ENCODE results near the gene ZNF699.
"Not testable (repeated sequence)": the region's sequence is repeated elsewhere in the genome, so short reads cannot be mapped to it uniquely, and the experiment has no call there.

ZNF699 gene

DNA sequence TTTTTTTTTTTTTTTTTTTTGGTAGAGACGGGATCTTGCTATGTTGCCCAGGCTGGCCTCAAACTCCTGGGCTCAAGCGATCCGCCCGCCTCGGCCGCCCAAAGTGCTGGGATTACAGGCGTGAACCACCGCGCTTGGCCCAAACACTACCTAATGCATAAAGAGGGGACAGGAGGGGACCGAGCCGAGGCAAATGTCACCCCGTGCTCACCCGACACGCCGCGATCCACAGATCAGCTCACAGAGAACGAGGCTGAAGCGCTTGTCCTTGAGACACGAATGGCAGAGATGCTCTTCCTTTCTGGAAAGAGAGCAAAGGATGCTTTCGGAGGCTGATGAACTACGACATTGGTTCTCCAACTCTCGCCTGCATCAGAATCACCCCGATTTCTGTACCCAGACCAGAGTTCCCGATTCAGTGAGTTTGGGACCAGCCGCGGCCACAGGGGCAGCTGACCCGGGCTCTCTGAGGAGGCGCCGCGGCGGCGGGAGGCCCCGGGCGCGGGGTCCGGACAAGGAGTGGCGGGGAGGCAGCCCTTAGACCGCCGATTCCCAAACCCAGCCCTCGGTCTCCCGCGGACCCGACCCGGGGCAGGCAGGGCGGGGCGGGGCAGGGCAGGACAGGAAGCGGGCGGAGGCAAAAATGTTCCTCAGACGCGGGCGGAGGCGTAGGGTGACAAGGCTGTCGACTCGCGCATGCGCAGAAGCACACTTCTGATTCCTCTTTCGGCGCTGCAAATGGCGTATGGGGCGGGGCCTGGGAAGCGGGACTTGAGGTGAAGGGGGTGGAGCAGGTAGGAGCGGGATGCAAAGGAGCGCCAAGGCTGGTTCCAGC, at the start of gene ZNF699:
TSS of gene ZNF699 (minus strand) at position 700 of the 835 bp plus-strand sequence. CDS start 4,719 bp downstream, outside the sequence.
- peak; percentile 99 for DNase-seq

DNA sequence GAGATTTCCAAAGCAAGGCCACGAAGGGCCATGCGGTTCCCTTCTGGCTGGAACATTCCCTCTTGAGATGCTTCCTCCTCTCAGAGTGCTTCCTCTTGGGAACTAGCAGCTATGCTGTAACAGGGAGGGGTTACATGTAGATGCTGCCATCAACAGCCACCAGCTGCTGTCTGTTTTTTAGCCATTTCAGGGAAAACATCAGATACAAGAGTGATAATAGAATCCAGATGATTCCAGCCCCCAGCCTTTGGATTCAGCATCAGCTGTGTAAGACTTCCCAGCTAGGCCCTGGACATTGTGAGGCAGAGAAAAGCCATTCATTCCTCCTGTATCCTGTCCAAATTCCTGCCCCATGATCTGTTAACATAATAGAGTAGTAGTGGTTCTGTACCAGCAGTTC, 45.0 kb upstream of the ZNF699 start:
- no peak for DNase-seq

DNA sequence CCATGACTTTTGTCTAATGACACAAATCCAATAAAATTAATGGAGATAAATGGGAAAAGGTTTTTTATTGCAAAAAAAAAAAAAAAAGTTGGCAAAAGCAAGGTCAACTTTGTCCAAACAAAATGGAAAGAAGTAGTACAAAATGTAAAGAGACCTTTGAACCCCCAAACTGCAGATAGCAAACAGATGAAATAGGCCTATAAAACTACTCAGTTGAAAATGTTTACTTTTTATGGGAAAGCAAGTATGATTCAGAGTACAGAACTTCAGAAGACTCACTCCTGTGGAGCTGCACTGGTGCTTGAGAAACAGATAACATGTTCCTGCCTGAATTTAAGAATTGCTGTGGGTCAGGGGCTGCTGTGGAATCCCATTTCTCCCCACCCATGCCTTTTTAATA, 43.4 kb upstream of the ZNF699 start:
- no peak for DNase-seq

DNA sequence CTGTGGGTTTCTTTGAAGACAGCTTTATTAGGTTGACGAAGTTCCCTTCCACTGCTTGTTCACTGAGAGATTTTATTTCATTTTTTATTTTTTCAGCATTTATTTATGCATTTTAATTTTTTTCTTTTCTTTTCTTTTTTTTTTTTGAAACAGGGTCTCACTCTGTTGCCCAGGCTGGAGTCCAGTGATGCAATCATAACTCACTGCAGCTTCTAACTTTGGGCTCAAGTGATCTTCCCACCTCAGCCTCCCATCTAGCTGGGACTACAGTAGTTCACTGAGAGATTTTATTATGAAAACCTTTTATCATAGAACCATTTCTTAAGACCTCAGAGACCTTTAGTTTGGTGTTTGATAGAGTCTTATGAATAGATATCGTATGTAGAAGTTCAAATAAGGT, 42.9 kb upstream of the ZNF699 start:
- no peak for DNase-seq

DNA sequence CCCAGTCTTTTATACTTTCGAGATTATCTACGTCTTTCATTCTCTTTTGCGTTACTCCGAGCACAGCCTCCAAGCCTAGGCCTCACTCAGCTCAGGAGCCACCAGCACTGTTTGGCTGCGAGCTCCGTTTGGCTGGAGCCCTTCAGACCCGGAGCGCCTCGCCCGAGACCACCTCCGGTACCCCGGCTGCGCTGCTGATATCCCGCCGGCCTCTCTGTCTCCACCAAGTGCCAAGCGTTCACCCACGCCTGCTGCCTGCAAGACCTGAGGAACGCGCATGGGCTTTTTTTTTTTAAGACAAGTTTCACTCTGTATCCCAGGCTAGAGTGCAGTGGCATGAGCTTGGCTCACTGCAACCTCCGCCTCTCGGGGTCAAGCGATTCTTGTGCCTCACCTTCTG, 39.0 kb upstream of the ZNF699 start:
- no peak for DNase-seq

DNA sequence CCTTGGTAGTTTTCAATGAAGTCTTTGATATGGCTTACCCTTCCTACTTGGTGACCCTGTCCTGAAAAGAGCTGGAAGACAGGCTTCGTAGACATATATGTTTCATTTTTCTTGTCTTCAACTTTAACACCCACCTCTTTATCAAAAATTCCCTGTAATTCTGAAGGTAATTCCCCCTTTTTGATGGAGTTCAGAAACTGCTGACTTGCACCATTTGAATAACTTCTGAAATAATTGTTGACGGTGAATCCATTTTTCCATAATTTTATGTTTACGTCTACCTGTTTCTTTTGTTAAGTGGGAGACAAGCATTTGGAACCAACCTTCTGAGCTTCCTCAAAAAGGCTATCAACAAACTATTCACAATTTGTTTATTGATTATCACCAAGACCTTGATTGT, 38.6 kb upstream of the ZNF699 start:
- no peak for DNase-seq

DNA sequence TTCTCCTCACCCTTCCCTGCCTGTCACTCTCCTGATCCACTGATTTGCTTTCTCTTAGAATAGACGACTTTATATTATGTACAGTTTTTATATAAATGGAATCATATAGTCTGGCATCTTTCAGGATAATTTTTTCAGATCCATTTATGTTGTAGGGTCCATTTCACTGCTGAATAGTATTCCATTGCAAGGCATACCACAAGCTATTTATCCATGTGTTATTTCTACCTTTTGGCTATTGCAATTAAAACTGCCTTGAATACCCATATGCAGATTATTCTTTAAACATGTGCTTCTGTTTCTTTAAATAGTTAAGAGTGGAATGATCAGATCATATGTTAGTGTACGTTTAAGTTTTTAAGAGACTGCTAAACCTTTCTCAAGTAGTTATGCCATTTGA, 35.4 kb upstream of the ZNF699 start:
- DNase-seq, result no peak

DNA sequence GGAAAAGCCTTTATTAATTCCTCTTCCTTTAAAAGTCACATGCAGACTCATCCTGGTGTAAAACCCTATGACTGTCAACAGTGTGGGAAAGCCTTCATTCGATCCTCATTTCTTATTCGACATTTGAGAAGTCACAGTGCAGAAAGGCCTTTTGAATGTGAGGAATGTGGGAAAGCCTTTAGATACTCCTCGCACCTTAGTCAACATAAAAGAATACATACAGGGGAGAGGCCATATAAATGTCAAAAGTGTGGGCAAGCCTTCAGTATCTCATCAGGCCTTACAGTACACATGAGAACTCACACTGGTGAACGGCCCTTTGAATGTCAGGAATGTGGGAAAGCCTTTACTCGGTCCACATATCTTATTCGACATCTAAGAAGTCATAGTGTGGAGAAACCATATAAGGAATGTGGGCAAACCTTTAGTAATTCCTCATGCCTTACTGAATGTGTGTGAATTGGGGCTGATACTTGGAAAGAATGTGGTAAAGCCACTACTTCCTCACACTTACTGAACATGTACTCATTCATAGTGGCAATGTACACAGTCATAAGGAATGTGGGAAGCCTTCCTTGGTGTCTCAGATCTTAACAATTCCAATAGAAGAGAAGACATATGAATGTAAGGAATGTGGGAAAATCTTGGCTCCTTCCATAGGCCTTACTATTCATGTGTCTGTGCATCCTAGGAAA, 33.1 kb upstream of the ZNF699 start:
- DNase-seq, result no peak

DNA sequence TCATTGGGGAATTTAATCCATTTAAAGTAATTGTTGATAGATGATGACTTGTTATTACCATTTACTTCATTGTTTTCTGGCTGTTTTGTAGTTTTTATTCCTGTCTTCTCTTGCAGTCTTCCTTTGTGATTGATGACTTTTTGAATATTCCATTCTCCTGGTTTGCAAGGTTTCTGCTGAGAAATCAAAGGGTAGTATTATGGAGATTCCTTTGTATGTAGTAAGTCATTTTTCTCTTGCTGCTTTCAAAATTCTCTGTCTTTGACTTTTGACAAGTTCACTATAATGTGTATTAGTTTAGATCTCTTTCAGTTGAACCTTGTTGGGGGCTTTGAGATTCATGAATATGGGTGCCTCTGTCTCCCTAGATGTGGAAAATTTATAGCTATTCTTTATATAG, 20.4 kb upstream of the ZNF699 start:
- DNase-seq, result no peak

DNA sequence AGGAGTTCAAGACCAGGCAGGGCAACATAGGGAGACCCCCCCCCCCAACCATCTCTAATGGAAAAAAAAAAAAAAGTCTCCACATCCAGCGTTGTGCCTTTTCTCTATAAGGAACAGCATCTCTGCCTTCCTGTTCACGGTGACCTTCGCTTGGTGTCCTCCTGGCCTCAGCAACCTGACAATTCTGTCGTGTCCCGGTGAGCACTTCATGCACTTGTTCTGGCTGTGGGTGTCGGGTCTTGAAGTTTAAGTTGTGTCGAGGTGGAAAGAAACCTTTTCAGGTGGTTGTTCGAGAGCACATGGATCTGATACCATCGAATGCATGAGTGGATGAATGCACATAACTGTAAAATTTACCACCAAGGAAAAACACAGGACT, 14.9 kb upstream of the ZNF699 start:
- no peak for DNase-seq

DNA sequence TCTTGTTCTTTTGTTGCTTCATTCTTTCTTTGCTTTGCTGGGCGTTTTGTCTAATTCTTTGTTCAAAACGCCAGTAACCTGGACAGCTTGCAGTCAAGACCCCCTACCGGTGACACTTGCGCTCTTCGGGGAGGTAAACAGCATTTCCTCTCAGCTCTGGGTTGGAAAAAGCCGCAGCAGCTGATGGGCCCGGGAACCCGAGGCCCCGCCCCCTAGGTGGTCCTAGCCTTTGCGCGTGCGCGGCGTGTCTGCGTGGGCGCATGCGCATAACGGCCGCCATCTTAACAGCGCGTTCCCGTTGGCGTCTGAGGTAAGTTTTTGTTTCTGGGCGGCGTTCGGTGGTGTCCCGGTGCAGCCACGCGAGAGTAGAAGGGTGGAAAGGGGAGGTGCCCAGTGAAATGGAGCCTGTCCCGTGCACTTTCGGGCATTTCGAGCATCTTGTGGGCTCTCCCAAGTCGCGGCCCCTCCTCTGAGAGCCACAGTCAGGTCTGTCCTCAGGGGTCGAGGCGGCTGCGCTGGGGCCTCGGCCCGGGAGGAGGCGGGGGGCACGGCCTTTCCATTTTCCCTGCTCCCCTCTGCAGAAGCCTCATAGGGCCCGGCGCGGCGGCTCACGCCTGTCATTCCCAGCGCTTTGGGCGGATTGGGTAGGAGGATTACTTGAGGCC, 14.4 kb upstream of the ZNF699 start, which contains the start of gene ZNF559:
TSS of gene ZNF559 (plus strand) at position 261 of the 665 bp plus-strand sequence. CDS start 14,371 bp downstream, outside the sequence.
- DNase-seq, result peak; percentile 97

DNA sequence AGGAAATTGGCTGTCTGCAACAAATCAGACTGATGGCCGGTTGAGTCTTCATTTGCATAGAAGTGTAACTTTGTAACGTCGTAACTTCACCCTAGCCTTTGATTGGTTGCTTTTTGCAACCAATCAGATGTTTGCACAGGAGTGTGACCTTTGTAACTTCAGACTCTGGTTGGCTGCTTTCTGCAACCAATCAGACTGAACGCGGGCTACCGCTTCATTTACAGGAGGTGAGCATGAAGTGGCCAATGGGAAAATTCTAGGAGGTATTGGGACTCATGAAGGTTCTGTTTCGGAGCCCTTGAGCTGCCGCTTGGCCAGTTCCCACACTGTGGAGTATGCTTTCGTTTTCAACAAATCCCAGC, 13.9 kb upstream of the ZNF699 start:
- DNase-seq, result peak; percentile 33

DNA sequence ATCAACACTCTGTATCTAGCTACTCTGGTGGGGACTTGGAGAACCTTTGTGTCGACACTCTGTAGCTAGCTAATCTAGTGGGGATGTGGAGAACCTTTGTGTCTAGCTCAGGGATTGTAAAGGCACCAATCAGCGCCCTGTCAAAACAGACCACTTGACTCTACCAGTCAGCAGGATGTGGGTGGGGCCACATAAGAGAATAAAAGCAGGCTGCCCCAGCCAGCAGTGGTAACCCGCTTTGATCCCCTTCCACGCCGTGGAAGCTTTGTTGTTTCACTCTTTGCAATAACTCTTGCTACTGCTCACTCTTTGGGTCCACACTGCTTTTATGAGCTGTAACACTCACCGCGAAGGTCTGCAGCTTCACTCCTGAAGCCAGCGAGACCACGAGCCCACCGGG, 12.6 kb upstream of the ZNF699 start:
- not testable (repeated sequence) for DNase-seq

DNA sequence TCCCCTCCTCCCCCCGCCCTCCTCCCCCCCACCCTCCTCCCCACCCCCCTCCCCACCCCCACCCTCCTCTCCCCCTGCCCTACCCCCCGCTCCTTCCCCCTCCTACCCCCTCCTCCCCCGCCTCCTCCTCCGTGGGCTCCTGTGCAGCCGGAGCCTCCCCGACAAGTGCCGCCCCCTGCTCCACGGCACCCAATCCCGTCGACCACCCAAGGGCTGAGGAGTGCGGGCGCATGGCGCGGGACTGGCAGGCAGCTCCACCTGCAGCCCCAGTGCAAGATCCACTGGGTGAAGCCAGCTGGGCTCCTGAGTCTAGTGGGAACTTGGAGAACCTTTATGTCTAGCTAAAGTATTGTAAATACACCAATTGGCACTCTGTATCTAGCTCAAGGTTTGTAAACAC, 12.1 kb upstream of the ZNF699 start:
- DNase-seq, result not testable (repeated sequence)

DNA sequence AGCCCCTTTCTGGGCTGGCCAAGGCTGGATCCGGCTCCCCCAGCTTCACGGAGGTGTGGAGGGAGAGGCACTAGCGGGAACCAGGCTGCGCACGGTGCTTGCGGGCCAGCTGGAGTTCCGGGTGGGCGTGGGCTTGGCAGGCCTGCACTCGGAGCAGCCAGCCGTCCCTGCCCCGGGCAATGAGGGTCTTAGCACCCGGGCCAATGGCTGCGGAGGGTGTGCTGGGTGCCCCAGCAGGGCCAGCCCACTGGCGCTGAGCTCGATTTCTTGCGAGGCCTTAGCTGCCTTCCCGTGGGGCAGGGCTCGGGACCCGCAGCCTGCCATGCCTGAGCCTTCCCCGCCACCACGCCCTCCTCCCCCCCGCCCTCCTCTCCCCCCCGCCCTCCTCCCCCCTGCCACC, 11.7 kb upstream of the ZNF699 start:
- no peak for DNase-seq

DNA sequence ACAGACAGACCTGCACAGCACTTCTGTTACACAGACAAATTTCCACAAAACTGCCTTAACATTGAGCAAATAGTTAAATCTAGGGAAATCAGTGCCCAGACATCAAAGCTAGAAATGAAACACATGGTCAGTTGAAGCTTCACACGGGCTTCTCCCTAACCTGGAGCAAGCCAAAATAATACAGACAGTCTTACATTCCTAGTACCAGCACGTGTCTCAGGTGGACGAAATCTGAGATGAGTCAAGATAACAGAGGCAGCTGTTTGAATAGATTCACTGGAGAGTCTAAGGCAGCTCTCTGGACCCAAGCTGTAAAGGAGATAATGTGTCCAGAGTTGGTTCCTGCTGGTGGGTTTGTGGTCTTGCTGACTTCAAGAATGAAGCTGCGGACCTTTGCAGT, 4.1 kb upstream of the ZNF699 start:
- no peak for DNase-seq

DNA sequence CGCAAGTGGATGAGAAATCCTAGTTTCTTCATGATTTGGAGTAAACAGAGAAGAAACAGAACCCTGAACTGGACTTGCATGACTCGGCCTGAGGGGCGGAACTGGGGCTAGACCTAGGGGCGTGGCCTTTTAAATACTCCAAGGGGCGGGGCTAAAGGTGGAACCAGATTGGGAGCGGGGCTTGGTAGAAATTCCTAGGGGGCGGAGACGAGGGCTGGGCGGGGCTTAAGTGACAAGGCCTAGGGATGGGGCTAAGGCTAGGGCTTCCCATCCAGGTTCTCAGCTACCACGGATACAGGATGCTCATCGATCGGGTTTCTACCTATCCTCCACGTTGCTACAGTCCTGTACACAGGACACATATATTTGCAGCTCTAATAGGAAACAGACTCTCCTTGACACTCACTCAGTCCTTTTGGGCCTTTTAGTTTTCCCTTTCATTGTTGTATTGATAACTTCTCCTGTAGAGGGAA, 372 bp upstream of the ZNF699 start:
- no peak for DNase-seq

DNA sequence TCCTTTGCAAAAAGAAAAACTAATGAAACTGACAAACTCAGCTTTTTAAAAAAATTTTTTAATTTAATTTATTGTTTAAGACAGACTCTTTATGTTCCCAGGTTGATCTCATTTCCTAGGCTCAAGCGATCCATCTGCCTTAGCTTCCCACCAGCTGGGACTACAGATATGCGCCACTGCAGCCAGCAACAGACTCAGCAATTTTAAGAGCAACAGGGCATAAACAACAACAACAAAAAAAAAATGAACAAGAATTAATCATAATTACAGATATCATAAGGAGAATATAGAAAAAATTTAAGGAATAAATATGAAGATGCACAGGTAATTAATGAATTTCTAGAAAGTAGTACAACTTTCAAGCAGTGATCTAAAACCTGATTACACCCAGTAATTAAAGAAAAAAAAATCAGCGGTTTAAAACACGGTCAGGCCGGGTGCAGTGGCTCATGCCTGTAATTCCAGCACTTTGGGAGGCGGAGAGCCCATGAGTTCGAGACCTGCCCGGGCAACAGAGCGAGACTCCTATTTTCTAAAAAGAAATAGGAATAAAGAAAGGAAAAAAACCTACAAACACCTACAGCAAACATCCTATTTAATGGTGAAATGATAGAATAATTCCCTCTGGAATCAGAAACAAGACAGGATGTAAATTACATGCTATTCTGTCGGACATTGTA, 1.4 kb downstream of the ZNF699 start:
- no peak for DNase-seq

DNA sequence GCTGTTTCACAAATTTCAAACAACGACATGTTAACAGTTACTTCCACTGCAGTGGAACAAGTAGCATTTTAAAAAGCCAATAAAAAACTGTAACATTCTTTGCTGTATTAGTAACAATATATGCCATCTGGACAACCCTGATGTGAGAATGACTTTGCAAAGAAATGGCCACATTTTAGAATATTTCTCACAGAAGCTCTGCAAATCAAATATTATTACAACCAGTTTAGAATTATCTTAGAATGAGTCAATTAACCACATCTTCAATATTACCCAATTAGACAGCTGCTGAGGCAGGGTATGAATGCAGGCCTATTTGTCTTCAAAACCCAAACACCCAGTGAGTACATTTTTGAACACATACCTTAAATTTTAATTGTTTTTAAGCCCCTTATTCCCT, 3.2 kb downstream of the ZNF699 start:
- no peak for DNase-seq

DNA sequence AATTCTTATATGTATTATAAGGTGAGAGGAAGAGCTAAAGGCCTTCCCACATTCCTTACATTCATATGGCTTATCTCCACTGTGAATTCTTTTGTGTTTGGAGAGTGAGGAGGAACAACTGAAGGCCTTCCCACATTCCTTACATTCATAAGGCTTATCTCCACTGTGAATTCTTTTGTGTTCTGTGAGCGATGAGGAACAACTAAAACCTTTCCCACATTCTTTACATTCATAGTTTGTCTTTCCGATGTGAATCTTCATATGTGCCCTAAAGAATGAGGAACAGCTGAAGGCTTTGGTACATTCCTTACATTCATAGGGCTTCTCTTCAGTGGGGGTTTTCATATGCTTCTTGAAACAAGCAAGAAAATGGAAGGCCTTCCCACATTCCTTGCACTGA, 13.3 kb downstream of the ZNF699 start:
- no peak for DNase-seq

DNA sequence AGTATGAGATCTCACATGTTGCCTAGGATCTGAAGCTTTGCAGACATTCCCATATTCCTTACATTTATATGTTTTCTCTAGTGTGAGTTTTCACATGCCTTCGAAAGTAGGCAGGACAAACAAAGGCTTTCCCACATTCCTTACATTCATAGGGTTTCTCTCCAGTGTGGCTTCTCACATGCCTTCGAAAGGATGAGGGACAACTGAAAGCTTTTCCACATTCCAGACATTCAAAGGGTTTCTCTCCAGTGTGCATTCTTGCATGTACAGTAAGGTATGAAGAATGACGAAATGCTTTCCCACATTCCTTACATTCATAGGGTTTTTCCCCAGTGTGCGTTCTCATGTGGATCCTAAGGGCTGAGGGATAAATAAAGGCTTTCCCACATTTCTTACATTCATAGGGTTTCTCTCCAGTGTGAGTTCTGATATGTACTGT, 14.2 kb downstream of the ZNF699 start:
- no peak for DNase-seq

DNA sequence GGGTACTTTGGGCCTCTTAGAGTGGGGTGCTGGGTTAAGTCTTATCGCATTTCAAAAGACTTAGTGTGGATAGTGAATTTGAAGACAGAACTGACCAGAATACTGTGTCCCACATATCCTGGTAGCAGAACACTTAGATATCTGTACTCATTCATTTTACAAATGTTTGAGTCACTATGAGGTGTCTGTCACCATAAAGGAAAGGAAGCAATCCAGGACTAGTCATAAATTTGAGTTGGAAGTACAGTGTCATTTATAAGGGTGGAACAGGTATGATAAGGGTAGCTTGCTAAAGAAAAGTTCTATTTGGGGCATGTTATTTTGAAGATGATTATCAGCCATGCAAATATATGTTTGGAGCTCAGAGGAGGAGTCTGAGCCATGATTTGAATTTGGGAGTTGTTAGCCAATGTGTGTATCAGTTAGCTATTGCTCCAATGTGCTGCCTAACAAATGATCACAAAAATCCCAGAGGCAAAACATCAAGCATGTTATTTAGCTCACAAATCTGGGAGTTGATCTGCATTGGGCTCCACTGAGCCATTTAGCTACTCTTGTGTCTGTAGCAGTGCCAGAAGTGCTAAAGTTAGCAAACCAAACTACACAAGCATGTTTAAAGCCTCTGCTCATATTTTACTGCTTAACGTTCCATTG, 20.3 kb downstream of the ZNF699 start:
- no peak for DNase-seq

DNA sequence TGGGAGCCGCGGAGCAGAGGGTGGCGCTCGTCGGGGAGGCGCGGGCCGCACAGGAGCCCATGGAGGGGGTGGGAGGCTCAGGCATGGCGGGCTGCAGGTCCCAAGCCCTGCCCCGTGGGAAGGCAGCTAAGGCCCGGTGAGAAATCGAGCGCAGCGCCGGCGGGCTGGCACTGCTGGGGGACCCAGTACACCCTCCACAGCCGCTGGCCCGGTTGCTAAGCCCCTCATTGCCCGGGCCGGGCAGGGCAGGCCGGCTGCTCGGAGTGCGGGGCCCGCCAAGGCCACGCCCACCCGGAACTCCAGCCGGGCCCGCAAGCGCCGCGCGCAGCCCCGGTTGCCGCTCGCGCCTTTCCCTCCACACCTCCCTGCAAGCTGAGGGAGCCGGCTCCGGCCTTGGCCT, 26.2 kb downstream of the ZNF699 start:
- DNase-seq, result peak; percentile 14

Data from activated gamma-delta T cell treated with Interleukin-2 at 50 U/mL for 16 hours (primary cell).